HG02759 (cell line): ENCODE measurements around the gene IRF8.

ENCODE experiments used
- ATAC-seq: cut with Tn5 transposase; IDR thresholded peaks from one replicate; pipeline ENCODE4 v1.9.1; 2021; ENCODE audit warnings: mild to moderate bottlenecking, moderate library complexity; ENCODE audit not compliant: unreplicated experiment

IRF8 gene

DNA sequence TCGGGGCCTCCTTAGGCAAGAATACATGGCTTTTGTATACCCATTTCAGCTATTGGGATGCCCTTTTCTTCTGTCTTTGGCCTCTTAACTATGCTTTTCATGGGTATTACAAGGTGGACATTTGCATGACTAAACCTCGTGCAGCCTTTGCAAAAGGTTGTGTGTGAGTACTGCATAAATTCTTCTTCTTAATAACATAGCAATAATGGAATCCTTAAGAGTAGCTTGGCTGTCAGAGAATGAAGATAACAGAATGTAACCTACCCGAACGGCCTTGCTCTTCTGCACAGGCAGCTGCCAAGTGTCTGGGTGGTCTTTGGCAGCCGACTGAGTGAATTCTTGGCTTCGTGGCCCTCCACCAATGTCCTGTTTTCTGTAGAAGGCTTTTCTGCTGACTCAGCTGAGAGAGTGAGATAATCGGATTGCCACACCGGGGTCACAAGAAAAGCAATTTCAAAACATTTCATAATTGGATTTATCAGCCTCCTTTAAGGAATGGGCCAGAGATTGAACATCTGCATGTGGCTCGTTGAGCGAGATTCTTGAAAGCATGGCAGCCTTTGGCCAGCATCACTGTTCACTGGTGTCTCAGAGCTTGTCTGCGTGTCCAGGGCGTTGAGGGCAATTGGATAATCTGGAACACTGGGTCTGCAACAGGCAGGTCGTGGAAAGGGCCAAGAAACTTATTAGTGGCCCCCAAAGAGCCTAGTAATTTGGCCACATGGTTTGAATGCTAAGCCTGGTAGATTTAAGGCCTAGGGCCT is 13.4 kb downstream of the IRF8 start:
- no peak for ATAC-seq

- no peak for ATAC-seq
Observed at GRCh38 chr16:85913141-85913601, 14.2 kb downstream of the IRF8 start.

DNA sequence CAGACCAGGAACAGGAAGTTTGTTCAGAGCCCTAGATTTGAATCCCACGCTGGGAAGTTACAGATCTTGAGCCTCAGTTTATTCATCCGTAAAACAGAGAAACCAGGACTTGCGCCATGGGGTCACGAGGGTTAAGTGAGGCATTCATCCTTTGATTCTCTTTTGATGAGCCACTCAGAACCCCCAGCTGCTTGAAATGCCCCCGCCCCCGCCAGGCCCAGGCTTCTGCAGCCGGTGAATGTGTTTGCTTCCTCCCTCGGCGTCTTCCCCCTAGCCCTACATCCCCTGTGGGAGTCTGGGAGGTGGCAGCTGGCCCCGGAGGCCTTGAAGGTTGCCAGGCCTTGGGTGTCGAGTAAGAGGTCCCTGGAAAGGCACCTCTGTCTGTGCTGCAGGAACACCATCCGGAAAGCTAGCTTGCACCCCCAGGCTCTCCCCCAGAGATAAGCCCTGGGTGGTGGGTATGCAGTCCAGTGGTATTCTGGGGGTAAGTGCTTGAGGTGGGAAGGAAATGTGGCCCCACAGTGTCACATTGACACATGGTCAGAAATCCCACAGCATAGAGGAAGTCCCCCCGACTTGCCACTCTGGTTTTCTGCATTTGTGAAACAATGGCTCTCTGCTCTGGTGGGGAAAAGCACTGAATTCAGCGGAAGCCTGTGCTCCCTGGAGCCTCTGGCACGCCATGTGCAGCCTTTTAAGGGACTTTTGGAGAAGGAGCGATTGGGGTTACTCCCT is 14.9 kb downstream of the IRF8 start:
- ATAC-seq: no peak

GRCh38 chr16:85914423-85914794 is 15.4 kb downstream of the IRF8 start:
- no peak for ATAC-seq

DNA sequence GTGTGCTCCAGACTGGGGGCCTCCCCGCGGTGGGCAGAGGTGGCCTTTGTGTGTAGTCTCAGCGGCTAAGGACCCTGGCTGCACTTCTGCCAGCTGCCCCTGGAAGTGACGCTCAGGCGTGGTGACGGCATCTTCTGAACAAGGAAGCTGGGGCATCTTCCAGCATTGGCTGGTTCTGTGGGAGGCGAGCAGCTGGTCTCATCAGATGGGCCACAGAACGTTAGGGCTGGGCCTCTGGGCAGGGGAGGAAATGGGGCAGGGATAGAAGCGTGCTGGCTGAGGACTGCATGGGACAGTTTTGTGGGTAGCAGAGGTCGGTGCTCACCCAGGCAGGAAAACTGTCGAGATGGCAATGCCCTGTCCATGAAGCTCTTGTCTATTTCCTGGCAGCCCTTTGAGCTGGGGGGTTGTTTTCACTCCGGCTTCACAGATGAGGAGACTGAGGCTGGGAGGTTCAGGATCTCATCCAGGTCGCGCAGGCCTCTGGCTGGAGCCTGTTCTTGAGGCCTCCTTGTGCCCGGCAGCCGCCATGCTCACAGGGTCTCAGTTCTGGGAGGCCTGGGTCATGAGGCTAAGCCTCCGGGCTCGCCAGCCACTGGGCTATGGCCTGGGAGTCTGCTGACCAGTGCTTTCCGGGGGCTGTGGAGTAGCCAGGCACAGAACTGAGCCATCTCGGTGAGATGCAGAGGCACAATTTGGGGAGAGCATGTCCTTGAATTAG is 16.3 kb downstream of the IRF8 start:
- ATAC-seq: no peak

- ATAC-seq: no peak
Observed at GRCh38 chr16:85916141-85916890, 17.4 kb downstream of the IRF8 start.

- no peak for ATAC-seq
Observed at GRCh38 chr16:85917012-85917411, 18.1 kb downstream of the IRF8 start.

- ATAC-seq: peak; percentile 59
Observed at GRCh38 chr16:85917959-85918358, 19.0 kb downstream of the IRF8 start.

GRCh38 chr16:85918436-85918835 is 19.5 kb downstream of the IRF8 start:
- no peak for ATAC-seq

DNA sequence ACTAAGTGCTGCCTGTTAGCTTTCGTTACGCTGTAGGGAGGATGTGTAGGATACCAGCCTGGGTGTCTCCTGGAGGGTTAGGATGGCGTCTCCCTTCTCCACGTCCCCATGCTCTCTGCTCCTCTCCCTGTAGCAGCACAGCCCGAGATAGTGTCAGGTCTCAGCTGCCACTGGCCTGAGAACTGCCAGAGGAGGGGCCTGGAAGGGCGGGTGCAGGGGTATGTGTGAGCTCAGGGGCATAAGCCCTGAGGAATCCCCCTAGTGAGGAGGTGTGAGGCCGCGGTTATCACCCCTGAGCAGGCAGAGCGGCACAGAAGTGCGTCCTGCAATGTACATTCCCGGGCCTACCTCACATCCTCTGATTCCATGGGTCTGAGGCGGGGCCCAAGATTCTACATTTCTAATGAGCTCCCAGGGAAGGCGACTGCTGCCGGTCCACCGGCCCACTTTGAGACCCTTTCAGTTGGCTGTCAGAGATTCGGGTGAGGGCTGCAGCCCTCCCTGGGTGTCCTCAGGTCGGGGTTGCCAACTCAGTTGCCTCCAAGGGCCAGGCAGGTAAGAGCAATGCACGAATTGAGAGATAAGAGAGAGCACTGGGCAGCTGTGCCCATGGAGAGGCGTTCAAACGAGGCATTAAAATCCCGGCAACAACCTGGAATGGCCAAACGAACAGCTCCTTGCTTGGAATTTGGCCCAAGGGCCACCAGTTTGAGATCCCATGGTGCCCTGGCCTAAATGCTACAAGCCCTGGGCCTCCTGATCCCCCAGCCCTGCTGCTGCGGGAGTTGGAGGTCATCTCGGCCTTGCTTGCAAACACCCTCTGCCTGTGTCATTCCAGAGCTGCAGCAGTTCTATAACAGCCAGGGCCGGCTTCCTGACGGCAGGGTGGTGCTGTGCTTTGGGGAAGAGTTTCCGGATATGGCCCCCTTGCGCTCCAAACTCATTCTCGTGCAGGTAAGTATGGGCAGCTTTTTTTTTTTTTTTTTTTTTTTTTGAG is 20.6 kb downstream of the IRF8 start:
- ATAC-seq: no peak

DNA sequence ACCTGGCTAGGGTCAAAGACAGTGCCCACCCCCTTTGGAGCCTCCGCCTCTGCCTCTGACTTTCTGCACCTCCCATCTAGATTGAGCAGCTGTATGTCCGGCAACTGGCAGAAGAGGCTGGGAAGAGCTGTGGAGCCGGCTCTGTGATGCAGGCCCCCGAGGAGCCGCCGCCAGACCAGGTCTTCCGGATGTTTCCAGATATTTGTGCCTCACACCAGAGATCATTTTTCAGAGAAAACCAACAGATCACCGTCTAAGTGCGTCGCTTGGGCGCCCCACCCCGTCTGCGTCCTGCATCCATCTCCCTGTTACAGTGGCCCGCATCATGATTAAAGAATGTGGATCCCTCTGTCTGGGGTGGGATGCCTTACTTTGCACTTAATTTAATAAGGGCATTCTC is 22.1 kb downstream of the IRF8 start:
- ATAC-seq: no peak

- ATAC-seq: no peak
Observed at GRCh38 chr16:85923153-85924021, 24.4 kb downstream of the IRF8 start.

DNA sequence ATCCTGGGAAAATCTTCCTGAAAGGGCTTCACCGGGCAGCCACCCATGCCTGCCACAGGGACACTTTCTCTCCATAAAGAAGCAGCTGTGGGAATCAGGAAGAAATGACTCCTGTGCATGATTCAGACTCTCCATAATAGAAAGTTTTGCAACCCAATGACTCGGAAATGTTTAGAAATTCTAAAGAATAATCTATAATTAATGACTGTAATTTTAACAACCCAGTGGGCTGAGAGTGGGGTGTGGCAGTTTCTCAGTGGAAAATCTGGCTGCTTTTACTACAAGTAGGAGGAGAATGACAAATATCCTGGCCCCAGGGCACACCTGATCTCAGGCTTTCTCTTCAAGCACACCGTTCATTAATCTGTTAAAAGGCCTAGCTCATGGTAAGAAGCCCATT is 25.7 kb downstream of the IRF8 start:
- no peak for ATAC-seq

GRCh38 chr16:85926370-85926769 is 27.4 kb downstream of the IRF8 start:
- no peak for ATAC-seq

DNA sequence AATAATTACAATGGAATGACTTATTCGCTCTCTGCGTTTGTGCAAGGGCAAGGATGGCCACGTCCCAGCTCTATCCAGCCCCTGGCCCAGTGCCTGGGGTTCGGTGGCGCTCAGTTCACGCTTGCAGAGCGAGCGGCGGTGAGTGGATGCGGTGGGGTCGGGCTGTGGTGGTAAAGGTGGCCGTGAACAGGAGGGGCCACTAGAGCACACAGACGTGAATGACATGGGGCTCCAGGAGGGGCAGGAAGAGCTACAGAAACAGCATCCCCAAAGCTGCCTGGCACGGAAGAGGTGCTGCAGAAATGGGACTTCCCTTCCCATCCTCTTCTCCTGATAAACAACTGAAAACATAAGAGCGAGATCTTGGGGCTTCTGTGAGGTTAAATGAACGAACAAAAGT is 28.4 kb downstream of the IRF8 start:
- no peak for ATAC-seq

DNA sequence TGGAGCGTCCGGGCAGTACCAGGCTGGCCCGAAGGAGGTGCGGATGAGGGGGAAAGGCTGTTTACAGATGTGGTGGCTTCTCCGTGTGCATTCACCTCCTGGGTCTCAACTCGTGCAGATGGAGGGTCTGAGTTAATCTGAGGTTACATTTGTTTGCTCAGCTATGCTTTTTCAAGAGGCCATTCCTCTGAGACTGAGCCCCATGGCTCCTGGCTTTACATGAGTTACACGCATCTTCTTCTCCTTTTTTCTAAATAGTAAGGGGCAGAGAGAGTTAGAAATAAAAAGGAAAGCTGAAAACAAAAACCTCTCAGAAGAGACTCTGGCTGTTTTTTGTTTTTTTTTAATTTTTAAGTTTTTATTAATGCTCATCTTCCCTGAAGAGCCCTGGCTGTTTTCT is 29.0 kb downstream of the IRF8 start:
- no peak for ATAC-seq

DNA sequence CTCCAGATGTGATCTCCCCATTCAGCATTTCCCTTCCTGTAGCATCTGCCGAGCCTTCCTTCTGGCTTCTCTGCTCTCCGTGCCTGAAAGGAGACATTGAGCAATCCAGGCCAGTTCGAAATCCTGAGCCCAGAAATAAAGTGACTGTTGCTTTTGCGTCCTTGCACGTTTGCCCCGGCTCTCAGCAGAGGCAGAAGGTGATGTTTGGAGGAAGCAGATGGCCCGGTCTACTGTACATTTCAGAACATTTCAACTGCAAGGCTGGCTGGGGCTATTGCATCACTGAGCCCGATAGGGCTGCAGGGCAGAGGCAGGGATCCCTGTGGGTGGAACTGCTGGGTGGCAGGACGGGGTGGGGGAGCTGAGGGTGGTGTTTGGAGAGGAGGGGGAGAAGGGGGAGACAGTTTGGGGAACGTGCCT is 29.4 kb downstream of the IRF8 start:
- ATAC-seq: no peak

DNA sequence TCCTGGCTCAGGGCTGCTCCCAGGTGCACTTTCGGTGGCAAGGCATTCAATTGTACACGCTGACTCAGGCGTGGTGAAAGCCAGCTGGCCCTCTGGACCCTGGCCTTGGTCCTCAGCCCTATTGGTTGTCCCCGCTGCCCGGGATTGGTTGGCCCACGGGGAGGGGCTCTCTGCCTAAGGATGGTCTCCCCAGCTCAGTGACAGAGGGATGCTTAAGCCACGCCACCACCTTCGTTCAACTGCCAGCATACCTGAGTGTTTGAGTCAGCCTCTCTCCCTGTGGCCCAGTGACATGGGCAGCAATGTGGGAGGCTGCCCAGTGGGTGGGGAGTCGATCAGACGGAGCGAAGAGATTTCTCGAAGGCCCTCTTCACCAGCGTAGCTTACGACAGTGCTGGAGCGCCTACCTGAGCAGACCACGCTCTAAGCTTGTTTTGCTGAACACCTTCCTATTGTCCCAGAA is 30.3 kb downstream of the IRF8 start:
- no peak for ATAC-seq

DNA sequence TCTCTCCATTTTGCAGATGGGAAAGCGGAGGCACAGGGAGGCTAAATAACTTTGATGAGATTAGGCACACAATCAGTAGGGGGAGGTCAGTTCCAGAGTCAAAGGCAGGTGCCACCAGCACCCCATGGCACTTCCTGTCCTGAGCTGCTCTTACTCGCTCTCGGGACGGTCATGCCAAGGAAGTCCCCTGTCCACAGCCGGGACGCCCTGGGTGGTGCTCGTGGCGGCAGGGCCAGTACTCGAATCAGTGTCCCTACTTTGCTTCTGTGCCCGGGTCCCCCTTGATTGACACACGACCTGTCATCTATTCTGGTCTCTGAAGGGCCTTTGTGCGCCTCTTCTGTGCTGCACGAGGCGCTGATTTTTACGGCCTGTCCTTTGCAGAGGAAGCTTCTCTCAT is 31.3 kb downstream of the IRF8 start:
- ATAC-seq: no peak
